22Rv1 (cell line): ENCODE results near the gene TNS3.

Source experiments
- ZFX ChIP-seq: fragments of 450-650 bp; IDR thresholded peaks from 2 replicates; pipeline ENCODE4 v1.6.1; 2017; ENCODE audit warnings: antibody characterized with exemption, borderline replicate concordance
- TF ChIP-seq, protein P1 (sequence below): fragments of 450-650 bp; IDR thresholded peaks from 2 replicates; pipeline ENCODE4 v1.5.1; 2017; ENCODE audit warnings: mild to moderate bottlenecking

DNA sequence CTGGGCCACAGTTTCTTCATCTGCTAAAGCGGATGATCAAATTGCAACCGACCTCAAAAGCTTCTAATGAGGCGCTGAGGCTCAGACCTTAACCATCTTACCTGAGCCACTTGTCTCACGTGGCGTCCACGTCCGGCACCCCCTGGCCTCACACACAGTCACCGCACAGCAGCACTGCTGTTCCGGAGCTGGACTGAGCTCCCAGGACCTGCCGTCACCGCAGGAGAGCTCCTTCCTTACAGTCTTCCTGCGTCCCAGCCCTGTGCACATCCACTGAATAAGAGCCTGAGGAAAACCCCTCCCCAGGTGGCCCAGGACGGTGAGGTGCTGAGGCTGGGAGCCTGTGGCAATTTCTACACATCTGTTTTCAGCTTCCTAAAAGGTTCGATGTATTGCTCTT, 35.7 kb downstream of the TNS3 start:
- TF ChIP-seq, protein P1, sequence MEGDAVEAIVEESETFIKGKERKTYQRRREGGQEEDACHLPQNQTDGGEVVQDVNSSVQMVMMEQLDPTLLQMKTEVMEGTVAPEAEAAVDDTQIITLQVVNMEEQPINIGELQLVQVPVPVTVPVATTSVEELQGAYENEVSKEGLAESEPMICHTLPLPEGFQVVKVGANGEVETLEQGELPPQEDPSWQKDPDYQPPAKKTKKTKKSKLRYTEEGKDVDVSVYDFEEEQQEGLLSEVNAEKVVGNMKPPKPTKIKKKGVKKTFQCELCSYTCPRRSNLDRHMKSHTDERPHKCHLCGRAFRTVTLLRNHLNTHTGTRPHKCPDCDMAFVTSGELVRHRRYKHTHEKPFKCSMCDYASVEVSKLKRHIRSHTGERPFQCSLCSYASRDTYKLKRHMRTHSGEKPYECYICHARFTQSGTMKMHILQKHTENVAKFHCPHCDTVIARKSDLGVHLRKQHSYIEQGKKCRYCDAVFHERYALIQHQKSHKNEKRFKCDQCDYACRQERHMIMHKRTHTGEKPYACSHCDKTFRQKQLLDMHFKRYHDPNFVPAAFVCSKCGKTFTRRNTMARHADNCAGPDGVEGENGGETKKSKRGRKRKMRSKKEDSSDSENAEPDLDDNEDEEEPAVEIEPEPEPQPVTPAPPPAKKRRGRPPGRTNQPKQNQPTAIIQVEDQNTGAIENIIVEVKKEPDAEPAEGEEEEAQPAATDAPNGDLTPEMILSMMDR: no peak
- TF ChIP-seq ZFX: no peak
